Uterus (tissue), 2 donors: ENCODE measurements around the gene ADH7.

Experiments
- CTCF ChIP-seq, 4 experiments: fragments of 200-600 bp in 2 of 4; fragments of 450-650 bp in 2 of 4; sonication (generic) in 2 of 4; IDR thresholded peaks; one replicate each; pipeline ENCODE4 v1.5.1; 2016 to 2019; ENCODE audit warnings: antibody characterized with exemption in 4 of 4, mild to moderate bottlenecking in 2 of 4, moderate library complexity in 1 of 4
- POLR2A ChIP-seq, 2 donors: fragments of 450-650 bp; IDR thresholded peaks; one replicate each; pipeline ENCODE4 v1.6.1; 2016; ENCODE audit warnings: antibody characterized with exemption in 2 of 2, mild to moderate bottlenecking in 1 of 2, moderate library complexity in 1 of 2

- TF ChIP-seq CTCF (IDR thresholded peaks at IDR 0.05) = no peak
- TF ChIP-seq POLR2A (IDR thresholded peaks at IDR 0.05) = no peak
Observed at GRCh38 chr4:99471349-99471748, 36.2 kb upstream of the ADH7 start.
